ENCODE data around the gene TARS2. TPM values are rescaled to one million over a fixed set of nuclear protein-coding genes. Genes with fewer than 3 reads are reported as not detected.

TARS2 gene
- total RNA-seq, 1 donor from 2014 or later, result 23.2 TPM

DNA sequence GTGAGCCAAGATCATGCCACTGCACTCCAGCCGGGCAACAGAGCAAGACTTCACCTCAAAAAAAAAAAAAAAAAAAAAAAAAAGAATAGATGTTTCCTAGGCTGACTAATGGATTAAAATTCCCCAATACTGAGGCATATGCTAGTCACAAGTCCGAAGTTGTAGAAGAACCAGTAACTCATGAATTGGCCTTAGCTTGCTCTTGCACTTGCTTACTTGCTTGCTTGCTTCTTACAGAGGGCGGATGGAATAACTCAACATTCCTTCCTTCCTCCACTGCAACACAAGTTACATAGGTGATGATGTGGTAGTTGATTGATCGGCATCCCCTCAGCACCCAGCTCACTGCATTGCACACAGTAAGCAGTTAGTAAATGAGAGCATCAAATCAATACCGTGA, 2.8 kb upstream of the TARS2 start:
- no peaks in the 10 kb centered on the region for H3K9me3 Mint-ChIP-seq (ENCODE audit: unreplicated experiment)
- no peak for DNase-seq (ENCODE audit: extremely low spot score, unreplicated experiment)
- no peak overlapping the region for H3K4me3 Mint-ChIP-seq (ENCODE audit: unreplicated experiment)
- no peaks in the 10 kb centered on the region for H3K27me3 Mint-ChIP-seq (ENCODE audit: unreplicated experiment)
- TF ChIP-seq, protein P1, sequence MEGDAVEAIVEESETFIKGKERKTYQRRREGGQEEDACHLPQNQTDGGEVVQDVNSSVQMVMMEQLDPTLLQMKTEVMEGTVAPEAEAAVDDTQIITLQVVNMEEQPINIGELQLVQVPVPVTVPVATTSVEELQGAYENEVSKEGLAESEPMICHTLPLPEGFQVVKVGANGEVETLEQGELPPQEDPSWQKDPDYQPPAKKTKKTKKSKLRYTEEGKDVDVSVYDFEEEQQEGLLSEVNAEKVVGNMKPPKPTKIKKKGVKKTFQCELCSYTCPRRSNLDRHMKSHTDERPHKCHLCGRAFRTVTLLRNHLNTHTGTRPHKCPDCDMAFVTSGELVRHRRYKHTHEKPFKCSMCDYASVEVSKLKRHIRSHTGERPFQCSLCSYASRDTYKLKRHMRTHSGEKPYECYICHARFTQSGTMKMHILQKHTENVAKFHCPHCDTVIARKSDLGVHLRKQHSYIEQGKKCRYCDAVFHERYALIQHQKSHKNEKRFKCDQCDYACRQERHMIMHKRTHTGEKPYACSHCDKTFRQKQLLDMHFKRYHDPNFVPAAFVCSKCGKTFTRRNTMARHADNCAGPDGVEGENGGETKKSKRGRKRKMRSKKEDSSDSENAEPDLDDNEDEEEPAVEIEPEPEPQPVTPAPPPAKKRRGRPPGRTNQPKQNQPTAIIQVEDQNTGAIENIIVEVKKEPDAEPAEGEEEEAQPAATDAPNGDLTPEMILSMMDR (IDR thresholded peaks at IDR 0.05), result no peak
- peaks cover 11% of the 10 kb centered on the region for H3K4me1 Mint-ChIP-seq (ENCODE audit: unreplicated experiment)
- H3K27ac Mint-ChIP-seq (ENCODE audit: unreplicated experiment), result no peak overlapping the region
- no peaks in the 10 kb centered on the region for H3K36me3 Mint-ChIP-seq (ENCODE audit: unreplicated experiment)

DNA sequence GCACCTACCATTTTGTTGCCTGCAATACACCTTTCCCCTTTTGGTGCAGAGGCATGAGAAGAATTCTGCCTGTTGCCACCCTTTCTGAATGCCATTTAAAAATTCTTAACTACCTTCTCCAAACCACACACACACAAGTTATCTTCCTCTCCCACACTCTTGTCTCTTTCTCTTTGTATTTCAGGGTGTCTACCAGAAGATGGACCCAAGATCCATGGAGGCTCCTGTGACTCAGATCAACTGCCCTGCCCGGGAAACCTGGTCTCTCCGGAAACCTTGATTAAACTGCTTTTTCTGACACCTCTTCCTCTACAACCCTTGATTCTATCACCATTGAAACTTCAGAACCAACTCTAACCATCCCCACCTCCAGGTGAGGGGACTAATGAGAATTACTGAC, 2.4 kb upstream of the TARS2 start:
- Mint-ChIP-seq H3K27ac (ENCODE audit: unreplicated experiment) (no peak overlapping the region), H3K27me3 (ENCODE audit: unreplicated experiment) (no peaks in the 10 kb centered on the region), H3K9me3 (ENCODE audit: unreplicated experiment) (no peaks in the 10 kb centered on the region), H3K36me3 (ENCODE audit: unreplicated experiment) (no peaks in the 10 kb centered on the region), H3K4me3 (ENCODE audit: unreplicated experiment) (no peak overlapping the region), H3K4me1 (ENCODE audit: unreplicated experiment) (peaks cover 11% of the 10 kb centered on the region)
- no peak for DNase-seq (ENCODE audit: extremely low spot score, unreplicated experiment)
- TF ChIP-seq, protein P1 (IDR thresholded peaks at IDR 0.05), result peak; percentile 20

DNA sequence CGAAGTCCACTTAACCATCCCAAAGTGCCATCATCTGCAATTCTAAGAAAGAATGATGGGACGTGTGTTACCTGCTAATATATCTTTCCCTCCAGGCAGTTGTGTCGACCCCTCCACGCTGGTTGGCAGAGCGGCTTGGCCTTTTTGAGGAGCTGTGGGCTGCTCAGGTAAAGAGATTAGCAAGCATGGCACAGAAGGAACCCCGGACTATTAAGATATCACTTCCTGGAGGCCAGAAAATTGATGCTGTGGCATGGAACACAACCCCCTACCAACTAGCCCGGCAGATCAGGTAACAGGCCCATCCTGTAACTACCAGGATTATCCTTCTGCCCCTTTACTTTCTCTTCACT, 520 bp downstream of the TARS2 start:
- peak overlapping the region; percentile 86 for H3K27ac Mint-ChIP-seq (ENCODE audit: unreplicated experiment)
- H3K36me3 Mint-ChIP-seq (ENCODE audit: unreplicated experiment), result peaks cover 12% of the 10 kb centered on the region
- peaks cover 11% of the 10 kb centered on the region for H3K4me1 Mint-ChIP-seq (ENCODE audit: unreplicated experiment)
- H3K4me3 Mint-ChIP-seq (ENCODE audit: unreplicated experiment), result peak overlapping the region; percentile 96
- DNase-seq (ENCODE audit: extremely low spot score, unreplicated experiment), result no peak
- no peaks in the 10 kb centered on the region for H3K9me3 Mint-ChIP-seq (ENCODE audit: unreplicated experiment)
- no peaks in the 10 kb centered on the region for H3K27me3 Mint-ChIP-seq (ENCODE audit: unreplicated experiment)
- TF ChIP-seq, protein P1 (IDR thresholded peaks at IDR 0.05), result no peak

DNA sequence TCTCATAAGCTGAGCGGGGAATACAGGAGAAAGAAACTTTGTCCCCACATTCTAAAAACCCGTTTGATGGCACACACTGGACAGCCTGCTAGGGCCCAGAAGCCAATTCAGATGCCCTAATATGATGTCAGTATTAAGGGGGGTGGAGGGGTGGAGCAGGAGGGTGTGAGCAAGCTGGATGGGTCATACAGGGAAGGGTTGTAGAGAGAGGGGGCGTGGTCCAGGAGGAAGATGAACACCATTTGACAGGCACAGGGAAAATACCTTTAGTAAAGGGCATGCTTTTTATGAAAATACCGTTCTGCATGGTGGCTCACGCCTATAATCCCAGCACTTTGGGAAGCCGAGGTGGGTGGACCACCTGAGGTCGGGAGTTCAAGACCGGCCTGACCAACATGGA, 6.0 kb downstream of the TARS2 start:
- H3K4me1 Mint-ChIP-seq (ENCODE audit: unreplicated experiment), result peaks cover 4% of the 10 kb centered on the region
- no peak overlapping the region for H3K4me3 Mint-ChIP-seq (ENCODE audit: unreplicated experiment)
- TF ChIP-seq, protein P1 (IDR thresholded peaks at IDR 0.05), result no peak
- no peak for DNase-seq (ENCODE audit: extremely low spot score, unreplicated experiment)
- no peak overlapping the region for H3K27ac Mint-ChIP-seq (ENCODE audit: unreplicated experiment)
- H3K9me3 Mint-ChIP-seq (ENCODE audit: unreplicated experiment), result no peaks in the 10 kb centered on the region
- no peaks in the 10 kb centered on the region for H3K27me3 Mint-ChIP-seq (ENCODE audit: unreplicated experiment)
- H3K36me3 Mint-ChIP-seq (ENCODE audit: unreplicated experiment), result peaks cover 20% of the 10 kb centered on the region

DNA sequence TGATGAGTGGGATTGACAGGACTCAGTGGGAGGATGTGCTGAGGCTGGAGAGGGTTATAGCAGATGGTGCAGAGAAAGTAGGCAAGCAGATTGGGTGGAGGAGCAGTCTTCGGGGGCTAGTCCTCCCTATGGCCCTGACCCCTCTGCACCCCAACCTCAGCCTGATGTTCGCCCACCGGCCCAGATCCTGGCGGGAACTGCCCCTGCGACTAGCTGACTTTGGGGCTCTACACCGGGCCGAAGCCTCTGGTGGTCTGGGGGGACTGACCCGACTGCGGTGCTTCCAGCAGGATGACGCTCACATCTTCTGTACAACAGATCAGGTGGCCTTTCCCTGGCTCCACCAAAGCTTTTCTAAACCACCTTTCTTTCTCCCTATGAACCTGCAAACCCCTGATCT, 11.1 kb downstream of the TARS2 start:
- Mint-ChIP-seq H3K27me3 (ENCODE audit: unreplicated experiment) (no peaks in the 10 kb centered on the region), H3K4me3 (ENCODE audit: unreplicated experiment) (no peak overlapping the region), H3K27ac (ENCODE audit: unreplicated experiment) (no peak overlapping the region), H3K36me3 (ENCODE audit: unreplicated experiment) (peaks cover 26% of the 10 kb centered on the region), H3K9me3 (ENCODE audit: unreplicated experiment) (no peaks in the 10 kb centered on the region), H3K4me1 (ENCODE audit: unreplicated experiment) (no peaks in the 10 kb centered on the region)
- DNase-seq (ENCODE audit: extremely low spot score, unreplicated experiment), result no peak
- TF ChIP-seq, protein P1 (IDR thresholded peaks at IDR 0.05), result no peak

Measured in osteocyte (in vitro differentiated cells).